GM12892 (cell line): ENCODE measurements around the gene EID3.
"Not testable (repeated sequence)": the region's sequence is repeated elsewhere in the genome, so short reads cannot be mapped to it uniquely, and the experiment has no call there.

Source experiments
- DNase-seq: peaks from one replicate; pipeline ENCODE4 v3.0.0; 2011; ENCODE audit not compliant: insufficient read length
- FAIRE-seq: peaks from 2 replicates; lab custom pipeline; 2011; peaks lifted over from hg19 to GRCh38; lab: Jason Lieb, UNC
- POLR2A ChIP-seq: IDR thresholded peaks from 2 replicates; pipeline ENCODE4 v1.6.1; 2011; ENCODE audit warnings: low read depth, low read length, control low read depth
- POLR2AphosphoS5 ChIP-seq: IDR thresholded peaks from 2 replicates; pipeline ENCODE4 v1.6.1; 2011; ENCODE audit warnings: low read depth, low read length, control low read depth
- TAF1 ChIP-seq: IDR thresholded peaks from 2 replicates; pipeline ENCODE4 v1.6.1; 2011; ENCODE audit warnings: low read depth, mild to moderate bottlenecking, control low read depth, low read length, borderline replicate concordance

Gene EID3

DNA sequence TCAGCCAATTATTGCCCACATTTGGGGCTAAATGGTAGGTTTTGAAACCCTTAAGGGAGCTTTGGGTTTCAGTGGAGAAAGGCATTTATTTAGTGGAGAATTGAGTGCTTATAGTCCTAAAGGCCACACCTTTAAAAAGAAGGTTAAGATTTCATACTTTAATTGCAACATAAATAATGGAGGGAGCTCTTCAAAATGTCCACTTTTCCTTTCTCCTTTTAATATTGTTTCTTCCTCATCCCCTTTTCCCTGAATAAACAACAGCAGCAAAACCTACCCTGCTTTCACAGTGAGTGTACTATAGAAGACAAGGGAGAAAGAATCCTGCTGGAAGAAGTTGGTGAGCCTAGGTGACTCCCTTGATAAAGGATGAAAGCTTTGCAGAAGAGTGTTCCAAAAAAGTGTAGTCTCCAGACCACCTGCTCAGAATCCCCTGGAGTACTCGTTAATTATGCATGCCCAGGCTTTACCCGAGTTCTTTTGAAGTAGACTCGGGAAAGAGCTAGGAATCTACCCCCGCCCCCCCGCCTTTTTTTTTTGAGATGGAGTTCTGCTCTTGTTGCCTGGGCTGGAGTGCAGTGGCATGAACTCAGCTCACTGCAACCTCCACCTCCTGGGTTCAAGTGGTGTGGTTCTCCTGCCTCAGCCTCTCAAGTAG, 11.5 kb upstream of the EID3 start:
- no peak for TF ChIP-seq POLR2A
- TF ChIP-seq TAF1, result no peak
- no peak for TF ChIP-seq POLR2AphosphoS5
- DNase-seq (no peak), FAIRE-seq (no peak)

DNA sequence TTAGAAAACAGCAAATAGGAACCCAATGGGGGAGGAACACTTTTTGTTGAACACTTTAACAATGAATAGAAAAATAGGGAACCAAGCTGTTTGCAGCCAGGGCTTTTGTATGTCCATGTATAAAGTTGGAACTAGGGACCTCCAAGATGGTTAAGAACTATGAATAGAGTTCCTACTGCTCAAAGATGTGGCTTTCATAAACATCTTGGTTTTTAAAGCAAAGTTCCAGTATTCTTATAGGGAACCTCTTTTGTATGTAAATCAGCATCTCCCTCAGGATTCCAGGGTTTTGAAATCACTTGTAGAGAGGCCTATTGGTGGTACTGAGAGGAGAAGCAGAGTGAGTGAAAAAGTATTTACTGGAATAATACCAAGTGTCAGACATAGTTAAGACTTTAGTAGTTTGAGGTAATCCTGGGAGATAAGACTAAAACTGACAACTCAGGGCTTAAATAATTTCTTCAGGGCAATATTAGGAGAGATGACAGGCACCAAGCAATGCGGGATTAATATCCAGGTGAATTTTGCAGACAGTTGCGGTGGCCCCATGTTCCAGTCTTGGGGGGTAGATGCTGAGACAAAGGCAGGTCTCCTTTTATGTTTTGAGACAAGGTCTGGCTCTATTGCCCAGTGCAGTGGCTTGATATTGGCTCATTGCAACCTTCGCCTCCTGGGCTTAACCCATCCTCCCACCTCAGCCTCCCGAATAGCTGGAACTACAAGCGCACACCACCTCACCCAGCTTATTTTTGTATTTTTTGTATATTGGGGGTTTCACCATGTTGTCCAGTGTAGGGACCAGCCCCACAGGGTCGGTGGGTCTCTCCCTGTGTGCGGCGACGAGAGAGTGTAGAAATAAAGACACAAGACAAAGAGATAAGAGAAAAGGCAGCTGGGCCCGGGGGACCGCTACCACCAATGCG, 10.4 kb upstream of the EID3 start:
- FAIRE-seq, result no peak
- DNase-seq, result no peak

DNA sequence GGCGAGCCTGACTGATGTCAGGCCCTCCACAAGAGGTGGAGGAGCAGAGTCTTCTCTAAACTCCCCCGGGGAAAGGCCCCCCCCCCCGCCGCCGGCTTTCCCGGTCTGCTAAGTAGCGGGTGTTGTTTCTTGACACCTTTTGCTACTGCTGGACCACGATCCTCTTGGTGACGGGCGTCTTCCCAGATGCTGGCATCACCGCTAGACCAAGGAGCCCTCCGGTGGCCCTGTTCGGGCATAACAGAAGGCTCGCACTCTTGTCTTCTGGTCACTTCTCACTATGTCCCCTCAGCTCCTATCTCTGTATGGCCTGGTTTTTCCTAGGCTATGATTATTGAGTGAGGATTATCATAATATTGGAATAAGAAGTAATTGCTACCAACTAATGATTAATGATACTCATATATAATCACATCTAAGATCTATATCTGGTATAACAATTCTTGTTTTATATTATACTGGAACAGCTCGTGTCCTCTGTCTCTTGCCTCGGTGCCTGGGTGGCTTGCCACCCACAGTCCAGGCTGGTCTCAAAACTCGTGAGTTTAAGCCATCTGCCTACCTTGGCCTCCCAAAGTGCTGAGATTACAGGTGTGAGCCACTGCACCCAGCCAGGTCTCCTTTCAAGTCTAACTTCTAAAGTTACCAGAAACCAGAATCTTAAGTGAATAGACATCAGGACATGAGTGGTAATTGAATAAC, 9.2 kb upstream of the EID3 start:
- not testable (repeated sequence) for DNase-seq, FAIRE-seq

More for the DNA sequence above, 10.4 kb upstream of the EID3 start:
- TF ChIP-seq POLR2A (no peak), POLR2AphosphoS5 (no peak), TAF1 (no peak)

DNA sequence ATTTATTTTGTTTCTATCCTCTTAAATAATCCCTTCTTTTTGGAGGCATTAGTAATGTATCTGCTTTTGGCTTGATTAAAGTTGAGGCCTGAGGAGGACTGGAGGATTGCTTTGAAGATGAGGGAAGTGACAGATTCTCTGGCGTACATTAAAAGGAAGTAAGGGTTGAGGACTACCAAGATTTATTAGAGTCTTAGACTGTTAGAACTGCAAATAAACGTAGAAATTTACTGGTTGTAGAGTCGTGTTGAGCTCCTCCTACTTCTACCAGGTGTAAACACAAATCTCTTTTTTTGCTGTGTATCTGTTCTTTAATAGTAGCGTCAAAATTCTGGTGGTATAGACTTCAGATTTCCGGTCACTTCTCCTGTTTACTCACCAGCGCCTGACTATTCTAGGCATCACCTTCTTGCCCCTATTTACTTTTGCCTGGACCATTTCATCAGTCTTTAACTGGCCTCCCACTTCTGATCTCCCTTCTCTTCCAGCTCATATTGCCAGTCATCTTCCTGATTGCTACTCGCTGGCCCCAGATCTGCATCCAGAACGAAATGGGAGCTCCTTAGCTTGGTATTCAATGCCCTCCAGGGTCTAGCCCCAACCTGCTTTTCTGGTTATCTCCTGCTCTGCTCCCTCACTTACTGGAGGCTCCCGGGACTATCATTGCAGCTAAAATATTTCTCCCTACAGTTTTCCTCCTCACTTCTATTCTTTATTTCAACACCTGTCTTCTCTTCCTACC, 8.4 kb upstream of the EID3 start:
- no peak for DNase-seq

GRCh38 chr12:104295954-104296353, 7.6 kb upstream of the EID3 start:
- DNase-seq, result no peak
- no peak for TF ChIP-seq POLR2AphosphoS5
- TF ChIP-seq TAF1, result no peak
- TF ChIP-seq POLR2A, result no peak
- no peak for FAIRE-seq

More for the DNA sequence above, 8.4 kb upstream of the EID3 start:
- no peak for FAIRE-seq
- TF ChIP-seq POLR2A (no peak), TAF1 (no peak), POLR2AphosphoS5 (no peak)

DNA sequence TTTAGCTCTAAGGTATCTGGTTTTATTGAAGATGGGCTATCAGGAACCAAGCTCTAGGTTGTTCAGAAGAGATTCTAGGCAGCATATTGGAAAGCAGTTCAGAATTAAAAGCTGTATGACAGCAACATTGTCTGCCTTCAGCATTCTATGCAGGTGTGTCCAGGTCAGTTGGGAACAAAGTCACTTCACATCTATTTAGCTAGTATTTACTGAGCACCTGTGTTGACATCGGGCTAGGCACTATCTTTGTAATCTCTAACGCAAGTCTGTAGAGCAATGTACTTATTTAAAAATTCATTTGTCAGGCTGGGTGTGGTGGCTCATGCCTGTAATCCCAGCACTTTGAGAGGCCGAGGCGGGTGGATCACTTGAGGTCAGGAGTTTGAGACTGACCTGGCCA, 6.8 kb upstream of the EID3 start:
- no peak for TF ChIP-seq TAF1
- TF ChIP-seq POLR2AphosphoS5, result no peak
- no peak for TF ChIP-seq POLR2A
- DNase-seq (no peak), FAIRE-seq (no peak)

DNA sequence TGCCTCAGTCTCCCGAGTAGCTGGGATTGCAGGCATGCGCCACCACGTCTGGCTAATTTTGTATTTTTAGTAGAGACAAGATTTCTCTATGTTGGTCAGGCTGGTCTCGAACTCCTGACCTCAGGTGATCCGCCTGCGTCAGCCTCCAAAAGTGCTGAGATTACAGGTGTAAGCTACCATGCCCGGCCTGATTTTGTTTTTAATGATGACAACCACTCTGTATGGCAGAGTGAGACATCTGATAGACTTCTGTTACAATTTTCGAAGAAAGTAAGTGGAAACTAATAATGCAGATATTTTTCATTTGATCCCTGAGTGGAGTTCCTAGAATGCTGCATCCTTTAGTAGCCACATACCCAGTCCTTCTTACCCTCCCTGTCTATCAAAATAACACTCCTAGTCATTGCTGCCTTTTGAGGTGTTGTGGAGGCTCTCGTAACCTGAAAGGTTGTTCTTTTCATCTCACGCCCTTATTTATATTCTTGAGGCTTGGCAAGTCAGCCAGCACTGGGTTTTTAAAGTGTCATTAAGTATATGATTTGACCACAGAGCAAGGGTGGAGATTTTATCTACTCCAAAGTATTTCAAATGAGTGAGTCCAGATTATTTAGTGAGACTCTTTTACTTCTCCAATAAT, 5.9 kb upstream of the EID3 start:
- DNase-seq (no peak), FAIRE-seq (no peak)
- no peak for TF ChIP-seq POLR2A

GRCh38 chr12:104299842-104300481, 3.6 kb upstream of the EID3 start:
- TF ChIP-seq TAF1 (no peak), POLR2A (no peak), POLR2AphosphoS5 (no peak)
- no peak for FAIRE-seq
- no peak for DNase-seq

- FAIRE-seq (no peak), DNase-seq (no peak)
- TF ChIP-seq POLR2AphosphoS5 (no peak), TAF1 (no peak), POLR2A (no peak)
These were observed 896 bp downstream of the EID3 start for GRCh38 chr12:104304261-104305009.

DNA sequence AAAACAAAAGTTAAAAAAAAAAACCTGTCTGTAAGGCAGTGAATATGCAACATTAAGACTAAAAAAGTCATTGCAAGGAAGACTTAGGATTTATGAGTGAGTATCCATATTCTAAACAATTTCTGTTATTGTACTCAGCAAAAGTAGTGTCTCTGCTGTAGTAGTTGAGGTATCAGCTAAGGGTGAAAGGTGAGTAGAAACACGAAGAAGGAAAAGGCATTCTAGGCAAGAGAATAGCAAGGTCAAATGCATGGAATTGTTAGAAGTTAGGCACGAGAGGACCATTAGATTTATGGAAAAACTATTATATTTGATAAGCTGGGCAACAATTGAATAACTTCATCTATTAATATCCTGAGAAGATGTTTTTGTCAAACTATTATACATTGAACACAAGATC, 1.8 kb downstream of the EID3 start:
- TF ChIP-seq POLR2AphosphoS5, result no peak
- TF ChIP-seq TAF1, result no peak
- TF ChIP-seq POLR2A, result no peak
- no peak for FAIRE-seq
- DNase-seq, result no peak
